Activated naive CD4-positive, alpha-beta T cell treated with anti-CD3 and anti-CD28 coated beads, Interleukin-2, amount 50 U/mL, for 24 hours (primary cell): ENCODE data around the gene CFAP68.

ENCODE experiments used
- H3K27ac Mint-ChIP-seq: one replicate; pipeline ENCODE4 v1.8.0; 2021; ENCODE audit warnings: mild to moderate bottlenecking, mixed read lengths
- H3K27me3 Mint-ChIP-seq: one replicate; pipeline ENCODE4 v1.8.0; 2021; ENCODE audit warnings: mixed read lengths
- H3K36me3 Mint-ChIP-seq: one replicate; pipeline ENCODE4 v1.8.0; 2021; ENCODE audit warnings: mixed read lengths
- H3K4me1 Mint-ChIP-seq: one replicate; pipeline ENCODE4 v1.8.0; 2021; ENCODE audit warnings: mixed read lengths
- H3K4me3 Mint-ChIP-seq: one replicate; pipeline ENCODE4 v1.8.0; 2021; ENCODE audit warnings: mild to moderate bottlenecking, mixed read lengths
- H3K9me3 Mint-ChIP-seq: one replicate; pipeline ENCODE4 v1.8.0; 2021; ENCODE audit warnings: mixed read lengths

Gene CFAP68

DNA sequence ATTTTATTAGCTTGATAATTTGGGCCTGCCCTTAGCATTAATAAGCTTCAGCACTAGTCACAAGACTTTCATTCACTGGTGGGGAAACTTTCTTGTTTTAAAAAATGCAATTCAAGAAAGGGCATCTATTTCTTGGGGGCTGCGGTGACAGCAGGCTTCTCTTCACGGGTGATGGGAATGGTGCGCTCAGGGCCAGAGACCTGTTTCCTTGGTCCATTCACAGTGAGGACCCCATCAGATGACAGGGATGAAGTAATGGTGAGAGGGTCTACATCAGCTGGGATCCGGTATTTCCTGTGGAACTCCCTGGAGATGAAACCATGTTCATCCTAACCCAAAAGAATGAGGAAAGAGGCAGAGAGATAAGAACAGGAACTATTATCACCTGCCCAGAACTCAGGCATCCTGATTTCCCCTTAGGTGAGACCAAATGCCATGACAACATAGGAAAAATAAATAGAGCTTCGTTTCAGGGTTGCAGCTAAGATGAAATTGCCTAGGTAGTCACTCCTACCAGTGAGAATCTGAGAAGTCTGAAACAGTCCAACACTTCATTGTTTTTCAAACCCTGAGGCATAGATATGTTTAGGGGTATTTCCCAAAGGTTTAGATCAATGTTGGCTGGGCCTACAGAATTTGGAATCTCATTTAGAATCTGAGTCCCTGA is 29.4 kb downstream of the CFAP68 start:
- Mint-ChIP-seq H3K36me3 (peaks cover 5% of the 10 kb centered on the region), H3K27ac (no peak overlapping the region), H3K9me3 (peaks cover 4% of the 10 kb centered on the region), H3K4me3 (no peak overlapping the region), H3K27me3 (peaks cover 16% of the 10 kb centered on the region), H3K4me1 (no peaks in the 10 kb centered on the region)

DNA sequence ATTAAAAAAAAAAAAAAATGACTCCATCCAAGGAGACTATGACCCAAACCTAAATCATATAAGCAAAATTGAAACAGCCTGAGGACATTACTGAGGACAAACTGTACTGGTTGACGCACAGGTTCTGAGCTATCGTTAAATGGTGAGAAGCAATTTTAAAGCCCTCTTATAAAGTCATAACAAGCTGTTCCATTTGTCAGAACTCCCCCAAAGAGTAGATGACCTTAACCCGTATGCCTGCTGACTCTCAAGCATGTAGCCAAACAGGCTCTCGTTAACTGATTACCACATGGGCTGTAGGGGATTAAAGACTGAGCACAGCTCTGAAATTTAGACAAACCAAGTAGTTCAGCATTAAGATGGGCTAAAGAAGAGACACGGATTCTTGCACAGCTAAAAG is 30.0 kb downstream of the CFAP68 start:
- Mint-ChIP-seq H3K4me1 (no peaks in the 10 kb centered on the region), H3K9me3 (peaks cover 4% of the 10 kb centered on the region), H3K36me3 (peaks cover 5% of the 10 kb centered on the region), H3K4me3 (no peak overlapping the region), H3K27ac (no peak overlapping the region), H3K27me3 (peaks cover 20% of the 10 kb centered on the region)

DNA sequence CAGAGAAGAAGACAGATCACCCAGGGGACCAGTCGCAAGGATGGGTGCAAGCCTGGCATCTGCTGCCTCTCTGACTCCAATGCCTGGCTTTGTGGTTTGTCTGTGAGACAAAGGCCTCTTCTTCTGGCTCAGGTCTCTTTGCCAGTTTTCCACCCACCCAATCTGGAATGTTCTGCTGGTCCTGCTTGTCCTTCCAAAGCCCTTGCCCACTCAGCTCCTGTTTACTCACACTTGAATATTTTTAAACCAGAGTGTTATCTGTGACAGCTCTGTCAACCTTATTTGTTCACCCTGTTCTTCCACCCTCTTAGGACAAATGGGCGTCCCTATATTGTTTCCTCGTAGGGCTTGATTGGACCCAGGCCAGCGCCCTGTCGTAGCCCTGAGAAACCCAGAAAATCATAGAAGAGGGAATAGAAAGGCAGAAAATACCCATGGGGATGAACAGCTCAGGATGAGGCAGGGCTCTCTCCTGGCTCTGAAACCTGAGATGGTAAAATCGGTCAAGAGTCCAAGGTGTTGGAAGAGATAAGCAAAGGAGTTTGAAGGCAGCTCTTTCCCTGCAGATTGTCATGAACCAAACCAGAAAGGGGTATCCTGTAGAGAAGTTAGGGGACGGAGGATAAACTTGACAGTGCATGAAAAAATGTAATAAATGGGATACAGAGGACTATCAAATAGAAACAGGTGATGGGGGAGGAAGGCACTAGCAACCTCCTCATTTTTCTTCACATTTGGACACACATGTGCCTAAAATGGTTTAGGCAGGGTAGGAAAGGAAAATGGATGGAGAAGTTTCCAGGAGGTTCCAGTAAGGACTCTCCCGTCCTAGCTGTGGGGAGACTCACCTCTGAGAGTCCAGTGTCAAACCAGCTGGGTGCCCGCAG is 31.6 kb downstream of the CFAP68 start:
- H3K4me1 Mint-ChIP-seq = no peaks in the 10 kb centered on the region
- no peak overlapping the region for H3K4me3 Mint-ChIP-seq
- no peak overlapping the region for H3K27ac Mint-ChIP-seq
- no peaks in the 10 kb centered on the region for H3K36me3 Mint-ChIP-seq
- H3K27me3 Mint-ChIP-seq = peaks cover 25% of the 10 kb centered on the region
- H3K9me3 Mint-ChIP-seq = no peaks in the 10 kb centered on the region

DNA sequence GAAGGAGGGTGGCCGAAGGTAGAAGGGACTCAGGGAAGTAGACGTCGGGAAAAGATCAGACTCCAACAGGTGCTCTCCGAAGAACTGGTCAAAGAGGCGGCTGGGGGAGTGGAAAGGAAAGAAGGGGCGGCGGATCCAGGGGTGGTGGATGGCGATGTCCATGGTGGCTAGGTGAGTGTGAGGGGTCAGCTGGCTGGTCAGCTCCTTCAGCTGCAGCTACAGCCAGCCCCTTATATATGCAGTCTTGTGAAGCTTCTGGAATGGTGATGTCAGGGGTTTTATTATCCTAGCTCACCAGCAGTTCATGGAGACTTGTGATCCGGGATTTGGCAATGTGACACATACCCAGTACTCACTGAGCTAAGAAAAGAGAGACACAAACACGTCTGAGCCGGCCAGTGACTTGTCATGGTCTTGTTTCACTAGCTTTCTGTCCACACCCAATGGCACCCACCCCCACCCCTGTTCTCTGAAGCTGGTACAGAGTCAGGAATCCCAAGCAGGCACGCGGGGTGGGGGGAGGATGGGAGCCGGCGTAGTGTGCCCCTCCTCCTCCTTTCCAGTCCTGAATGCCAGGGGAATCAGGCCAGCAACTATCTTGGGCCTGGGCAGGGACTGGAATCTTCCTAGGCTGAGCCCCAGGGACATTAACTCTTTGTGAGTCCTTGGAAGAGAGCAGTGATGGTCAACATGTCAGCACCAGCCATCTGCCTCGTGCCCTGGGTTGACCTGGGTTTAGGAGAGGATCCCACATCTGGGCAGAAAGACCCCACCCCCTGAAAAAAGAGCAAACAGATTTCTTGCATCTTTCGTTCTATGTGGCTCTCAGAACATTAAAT is 32.4 kb downstream of the CFAP68 start, which contains the start of gene CRYAB:
TSS of gene CRYAB (minus strand) at position 208 of the 839 bp plus-strand sequence. CDS start at position 162, 46 bp downstream.
- Mint-ChIP-seq H3K27me3 (peaks cover 25% of the 10 kb centered on the region), H3K36me3 (no peaks in the 10 kb centered on the region), H3K4me3 (no peak within 1 kb of the TSS), H3K4me1 (no peaks in the 10 kb centered on the region), H3K9me3 (no peaks in the 10 kb centered on the region), H3K27ac (no peak within 1 kb of the TSS)

DNA sequence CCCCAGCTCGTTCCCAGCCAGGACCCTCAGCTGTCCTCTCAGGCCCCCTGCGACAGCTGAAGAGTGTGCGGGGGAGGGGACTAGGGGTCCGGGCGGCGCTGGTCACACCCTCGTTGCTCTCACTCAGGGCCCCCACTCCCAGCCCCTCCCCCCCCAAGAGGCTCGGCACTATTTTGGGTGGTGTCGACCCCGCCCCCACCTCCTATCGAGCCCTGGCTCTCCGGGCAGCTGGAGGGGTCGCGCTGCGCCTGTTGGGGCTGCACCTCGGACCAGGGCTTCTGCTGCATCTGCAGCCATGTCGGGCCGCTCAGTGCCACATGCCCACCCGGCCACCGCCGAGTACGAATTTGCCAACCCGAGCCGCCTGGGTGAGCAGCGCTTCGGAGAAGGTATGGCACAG is 33.2 kb downstream of the CFAP68 start, which contains the start of gene HSPB2:
TSS of gene HSPB2 (plus strand) at position 200 of the 400 bp plus-strand sequence. CDS start at position 296, 96 bp downstream.
- Mint-ChIP-seq H3K9me3 (no peaks in the 10 kb centered on the region), H3K27ac (no peak within 1 kb of the TSS), H3K4me3 (no peak within 1 kb of the TSS), H3K27me3 (peaks cover 25% of the 10 kb centered on the region), H3K36me3 (no peaks in the 10 kb centered on the region), H3K4me1 (no peaks in the 10 kb centered on the region)

DNA sequence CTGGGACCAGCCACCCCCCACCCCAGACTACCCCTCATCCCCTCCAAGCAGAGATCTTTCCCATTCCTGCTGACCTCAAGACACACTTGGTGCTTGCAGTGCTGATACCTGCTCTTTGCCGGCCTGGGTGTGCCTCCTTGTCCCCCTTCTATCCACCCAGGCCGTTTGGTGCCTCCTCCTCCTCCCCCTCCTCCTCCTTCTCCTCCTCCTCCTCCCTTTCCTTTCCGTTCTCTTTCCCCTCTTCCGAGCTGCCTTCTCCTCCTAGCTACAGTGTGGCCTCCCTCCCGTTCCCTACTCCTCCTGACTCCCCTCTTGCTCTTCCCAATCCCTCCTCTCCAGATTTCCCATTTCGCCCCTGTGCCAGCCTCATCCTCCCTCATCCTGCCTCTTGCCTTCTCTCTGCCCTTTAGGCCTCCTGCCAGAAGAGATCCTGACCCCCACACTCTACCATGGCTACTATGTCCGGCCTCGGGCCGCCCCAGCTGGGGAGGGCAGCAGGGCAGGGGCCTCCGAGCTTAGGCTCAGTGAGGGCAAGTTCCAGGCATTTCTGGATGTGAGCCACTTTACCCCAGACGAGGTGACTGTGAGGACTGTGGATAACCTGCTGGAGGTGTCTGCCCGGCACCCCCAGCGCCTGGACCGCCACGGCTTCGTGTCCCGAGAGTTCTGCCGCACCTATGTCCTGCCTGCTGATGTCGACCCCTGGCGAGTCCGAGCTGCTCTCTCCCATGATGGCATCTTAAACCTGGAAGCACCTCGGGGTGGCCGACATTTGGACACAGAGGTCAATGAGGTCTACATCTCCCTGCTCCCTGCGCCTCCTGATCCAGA is 33.9 kb downstream of the CFAP68 start:
- Mint-ChIP-seq H3K36me3 (no peaks in the 10 kb centered on the region), H3K27ac (no peak overlapping the region), H3K4me1 (no peaks in the 10 kb centered on the region), H3K9me3 (no peaks in the 10 kb centered on the region), H3K4me3 (no peak overlapping the region), H3K27me3 (peaks cover 25% of the 10 kb centered on the region)

DNA sequence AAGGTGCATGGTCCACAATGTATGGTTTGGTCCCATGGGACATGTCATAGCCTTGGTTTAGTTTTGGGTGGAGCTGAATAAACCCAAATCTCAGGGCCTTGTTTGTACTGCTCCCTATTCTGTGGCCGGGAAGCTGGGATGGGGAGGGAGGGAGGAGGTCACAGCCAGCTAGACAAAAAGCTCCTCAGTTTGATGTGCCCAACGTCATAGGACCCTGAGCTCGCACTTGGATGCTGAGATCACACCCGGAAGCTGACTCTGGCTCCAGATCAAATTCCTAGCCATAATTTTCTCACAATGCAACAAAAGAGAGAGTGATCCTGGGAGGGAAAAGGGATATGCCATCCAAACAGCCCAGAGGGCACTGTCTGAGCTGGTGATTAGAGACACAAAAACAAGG is 34.7 kb downstream of the CFAP68 start:
- H3K9me3 Mint-ChIP-seq = no peaks in the 10 kb centered on the region
- no peaks in the 10 kb centered on the region for H3K36me3 Mint-ChIP-seq
- no peak overlapping the region for H3K4me3 Mint-ChIP-seq
- no peaks in the 10 kb centered on the region for H3K4me1 Mint-ChIP-seq
- H3K27me3 Mint-ChIP-seq = peaks cover 25% of the 10 kb centered on the region
- no peak overlapping the region for H3K27ac Mint-ChIP-seq

DNA sequence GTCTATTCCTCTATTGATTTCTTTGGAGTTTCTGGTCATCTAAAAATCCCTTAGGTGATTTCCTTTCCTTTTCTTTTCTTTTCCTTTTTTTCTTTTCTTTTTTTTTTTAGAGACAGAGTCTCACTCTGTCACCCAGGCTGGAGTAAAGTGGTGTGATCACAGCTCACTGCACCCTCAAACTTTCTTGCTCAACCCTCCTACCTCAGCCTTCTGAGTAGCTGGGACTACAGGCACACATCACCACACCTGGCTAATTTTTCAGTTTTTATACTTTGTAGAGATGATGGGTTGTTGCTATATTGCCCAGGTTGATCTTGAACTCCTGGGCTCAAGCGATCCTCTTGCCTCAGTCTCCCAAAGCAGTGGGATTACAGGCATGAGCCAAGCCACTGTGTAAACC is 37.4 kb downstream of the CFAP68 start:
- Mint-ChIP-seq H3K9me3 (no peaks in the 10 kb centered on the region), H3K27ac (no peak overlapping the region), H3K27me3 (peaks cover 16% of the 10 kb centered on the region)

DNA sequence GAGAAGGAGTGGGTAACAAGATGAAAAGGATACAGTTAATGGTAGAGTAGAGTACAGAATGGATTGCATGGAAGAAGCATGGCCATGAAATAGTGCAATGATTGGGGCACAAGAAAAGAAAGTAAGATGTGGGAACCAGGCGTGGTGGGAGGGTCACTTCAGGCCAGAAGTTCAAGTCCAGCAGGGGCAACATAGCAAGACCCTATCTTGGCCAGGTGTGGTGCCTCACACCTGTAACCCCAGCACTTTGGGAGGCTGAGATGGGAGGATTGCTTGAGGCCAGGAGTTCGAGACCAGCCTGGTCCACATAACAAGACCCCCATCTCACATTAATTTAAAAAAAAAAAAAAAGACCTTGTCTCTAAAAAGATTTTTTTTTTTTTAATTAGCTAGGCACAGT is 38.0 kb downstream of the CFAP68 start:
- Mint-ChIP-seq H3K4me3 (no peak overlapping the region), H3K27me3 (peaks cover 14% of the 10 kb centered on the region), H3K9me3 (no peaks in the 10 kb centered on the region), H3K27ac (no peak overlapping the region), H3K4me1 (no peaks in the 10 kb centered on the region), H3K36me3 (no peaks in the 10 kb centered on the region)

More for the DNA sequence above, 37.4 kb downstream of the CFAP68 start:
- Mint-ChIP-seq H3K36me3 (no peaks in the 10 kb centered on the region), H3K4me1 (no peaks in the 10 kb centered on the region), H3K4me3 (no peak overlapping the region)

DNA sequence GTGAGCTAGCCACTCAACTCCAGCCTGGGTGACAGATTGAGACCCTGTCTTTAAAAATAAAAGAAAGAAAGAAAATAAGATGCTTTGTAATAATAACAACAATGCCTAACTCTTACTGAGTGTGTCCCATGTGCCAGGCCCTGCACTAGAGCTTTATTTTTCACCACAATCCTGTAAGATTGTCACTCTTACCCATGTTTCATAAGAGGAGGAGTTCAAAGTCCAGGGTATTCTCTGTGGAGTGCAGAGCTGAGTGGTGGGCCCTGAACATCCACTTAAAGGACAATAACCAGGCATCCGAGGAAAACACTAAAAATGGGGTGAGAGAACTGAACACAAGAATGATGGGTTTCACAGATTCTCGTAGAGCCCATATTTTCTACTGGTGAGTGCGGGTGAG is 38.4 kb downstream of the CFAP68 start:
- Mint-ChIP-seq H3K4me1 (no peaks in the 10 kb centered on the region), H3K36me3 (no peaks in the 10 kb centered on the region), H3K4me3 (no peak overlapping the region), H3K27ac (no peak overlapping the region), H3K27me3 (peaks cover 14% of the 10 kb centered on the region), H3K9me3 (no peaks in the 10 kb centered on the region)

DNA sequence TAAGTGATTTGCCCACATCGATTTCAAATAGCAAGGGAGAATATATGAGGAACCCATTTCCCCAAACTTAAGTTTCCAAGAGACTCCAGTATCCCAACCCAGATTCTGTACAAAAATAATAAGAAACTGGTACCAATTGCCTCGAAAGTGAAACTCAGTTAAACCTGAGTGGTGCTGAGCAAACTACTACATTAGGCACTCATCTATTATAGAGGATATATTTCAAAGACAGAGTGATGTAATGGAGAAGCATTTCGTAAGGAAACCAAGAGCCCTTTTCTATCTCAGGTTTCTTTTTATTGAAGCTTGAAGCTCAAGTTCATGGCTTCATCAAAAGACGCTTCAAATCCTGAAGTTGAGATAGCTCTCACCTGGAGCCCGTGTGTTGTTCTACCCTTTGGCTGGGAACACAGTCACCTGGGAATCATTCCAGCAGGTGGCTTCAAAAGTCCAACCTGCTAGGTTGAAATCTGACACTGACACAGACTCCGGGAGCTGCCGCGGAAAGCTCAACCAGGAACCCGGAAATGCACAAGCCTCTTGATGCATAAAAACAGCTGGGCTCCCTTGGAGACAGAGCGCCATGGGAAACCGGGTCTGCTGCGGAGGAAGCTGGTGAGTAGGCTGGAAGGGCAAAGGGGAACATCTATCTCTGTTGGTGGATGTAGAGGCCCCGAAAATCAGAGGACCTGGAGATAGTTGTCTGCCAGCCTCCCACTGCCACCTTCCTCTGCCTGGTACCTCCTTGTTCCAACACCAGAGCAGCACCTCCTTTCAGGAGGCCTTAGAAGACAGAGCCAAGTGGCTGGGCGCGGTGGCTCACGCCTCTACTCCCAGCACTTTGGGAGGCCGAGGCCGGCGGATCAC is 39.3 kb downstream of the CFAP68 start, which contains the start of gene C11orf52:
TSS of gene C11orf52 (plus strand) at position 524 of the 867 bp plus-strand sequence. CDS start at position 584, 60 bp downstream.
- Mint-ChIP-seq H3K4me3 (no peak within 1 kb of the TSS), H3K27me3 (peaks cover 10% of the 10 kb centered on the region), H3K27ac (no peak within 1 kb of the TSS), H3K36me3 (no peaks in the 10 kb centered on the region), H3K9me3 (no peaks in the 10 kb centered on the region), H3K4me1 (no peaks in the 10 kb centered on the region)

DNA sequence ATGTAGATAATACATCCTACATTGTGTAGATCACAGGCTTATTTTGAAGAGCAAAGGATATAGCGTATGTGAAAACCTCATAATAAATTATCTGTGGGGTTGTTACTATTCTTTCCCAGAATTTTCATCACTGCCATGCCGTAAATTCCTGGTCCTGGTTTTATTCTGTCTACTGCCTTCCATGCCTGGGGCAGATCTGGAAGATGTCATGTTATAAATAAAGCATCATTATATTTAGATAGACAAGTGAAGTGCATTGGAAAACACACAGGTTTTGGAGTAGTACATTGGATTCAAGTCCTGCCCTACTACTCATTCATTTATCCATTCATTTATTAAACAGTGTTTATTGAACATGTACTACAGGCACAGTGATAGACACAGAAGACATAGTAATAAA is 41.6 kb downstream of the CFAP68 start:
- H3K4me1 Mint-ChIP-seq = no peaks in the 10 kb centered on the region
- no peak overlapping the region for H3K4me3 Mint-ChIP-seq
- no peaks in the 10 kb centered on the region for H3K27me3 Mint-ChIP-seq
- H3K27ac Mint-ChIP-seq = no peak overlapping the region
- no peaks in the 10 kb centered on the region for H3K36me3 Mint-ChIP-seq
- no peaks in the 10 kb centered on the region for H3K9me3 Mint-ChIP-seq

DNA sequence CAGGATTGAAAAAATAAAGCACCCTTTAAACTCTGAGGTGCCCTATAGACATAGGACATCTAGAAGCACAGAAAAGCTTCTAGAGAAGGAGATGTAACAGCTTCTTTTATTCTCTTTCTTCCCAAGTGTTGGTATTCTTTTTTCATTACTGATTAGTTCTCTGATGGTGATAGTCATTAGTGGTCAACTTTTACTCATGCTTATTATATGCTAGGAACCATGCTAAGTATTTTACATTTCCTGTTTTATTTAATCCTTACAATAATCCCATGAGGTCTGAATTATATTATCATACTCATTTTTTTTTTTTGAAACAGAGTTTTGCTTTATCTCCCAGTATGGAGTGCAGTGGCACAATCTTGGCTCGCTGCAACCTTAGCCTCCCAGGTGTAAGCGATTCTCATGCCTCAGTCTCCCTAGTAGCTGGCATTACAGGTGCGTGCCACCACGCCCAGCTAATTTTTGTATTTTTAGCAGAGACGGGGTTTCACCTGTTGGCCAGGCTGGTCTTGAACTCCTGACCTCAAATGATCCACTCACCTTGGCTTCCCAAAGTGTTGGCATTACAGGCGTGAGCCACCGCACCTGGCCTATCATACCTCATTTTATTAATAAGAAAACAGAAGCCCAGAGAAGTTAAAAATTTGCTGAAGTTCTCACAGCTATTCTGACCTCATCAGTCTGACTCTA is 42.3 kb downstream of the CFAP68 start:
- Mint-ChIP-seq H3K27me3 (no peaks in the 10 kb centered on the region), H3K4me3 (no peak overlapping the region), H3K4me1 (peaks cover 4% of the 10 kb centered on the region), H3K36me3 (no peaks in the 10 kb centered on the region), H3K9me3 (no peaks in the 10 kb centered on the region), H3K27ac (no peak overlapping the region)
